ENCODE results near the gene PRKCH. TPM values are rescaled to one million over a fixed set of nuclear protein-coding genes. Genes with fewer than 3 reads are reported as not detected.
"Not testable (repeated sequence)": the region's sequence is repeated elsewhere in the genome, so short reads cannot be mapped to it uniquely, and the experiment has no call there.

PRKCH gene
- total RNA-seq, 2 experiments from 2014 or later, result 244 to 293 TPM

DNA sequence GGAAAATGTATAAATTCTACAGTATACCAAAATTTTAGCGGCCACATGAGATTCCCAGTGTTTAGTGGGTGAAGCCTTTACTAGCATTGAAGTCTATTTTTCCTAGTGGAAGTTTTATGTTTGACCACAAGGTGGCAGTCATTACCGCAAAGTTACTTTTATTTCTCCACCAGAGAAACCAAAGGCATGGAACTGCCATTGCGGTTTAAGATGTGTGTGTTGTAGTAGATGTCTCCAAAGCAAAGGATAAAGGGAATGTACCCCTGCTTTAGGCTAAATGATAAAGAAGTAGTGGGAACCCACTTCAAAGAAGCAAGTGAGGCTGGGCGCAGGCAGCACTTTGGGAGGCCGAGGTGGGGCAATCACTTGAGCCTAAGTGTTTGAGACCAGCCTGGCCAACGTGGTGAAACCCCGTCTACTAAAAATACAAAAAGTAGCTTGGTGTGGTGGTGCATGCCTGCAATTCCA is 140.5 kb downstream of the PRKCH start:
- Mint-ChIP-seq H3K9me3 (peaks cover 3% of the 10 kb centered on the region), H3K27me3 (no peaks in the 10 kb centered on the region), H3K4me3 (no peak overlapping the region), H3K4me1 (peaks cover 72% of the 10 kb centered on the region), H3K36me3 (ENCODE audit: low read depth) (peaks cover 89% of the 10 kb centered on the region), H3K27ac (peak overlapping the region; percentile 88)
- ChIA-PET CTCF (interaction anchor here (0.8 to 1.5 kb wide), 5 partner anchors 8 to 258 kb away, joined by 3 to 5 read pairs (median 3); no protein-coding TSS in a partner anchor), POLR2A (no interaction called here)
- DNase-seq, result peak; percentile 67

- peak overlapping the region; percentile 54 for H3K27ac Mint-ChIP-seq
- peaks cover 69% of the 10 kb centered on the region for H3K4me1 Mint-ChIP-seq
- no peak for DNase-seq
- ChIA-PET CTCF (no interaction called here), POLR2A (no interaction called here)
- H3K4me3 Mint-ChIP-seq, result no peak overlapping the region
- no peaks in the 10 kb centered on the region for H3K27me3 Mint-ChIP-seq
- peaks cover 87% of the 10 kb centered on the region for H3K36me3 Mint-ChIP-seq (ENCODE audit: low read depth)
- H3K9me3 Mint-ChIP-seq, result peaks cover 3% of the 10 kb centered on the region
Observed at GRCh38 chr14:61462566-61463193, 141.3 kb downstream of the PRKCH start.

DNA sequence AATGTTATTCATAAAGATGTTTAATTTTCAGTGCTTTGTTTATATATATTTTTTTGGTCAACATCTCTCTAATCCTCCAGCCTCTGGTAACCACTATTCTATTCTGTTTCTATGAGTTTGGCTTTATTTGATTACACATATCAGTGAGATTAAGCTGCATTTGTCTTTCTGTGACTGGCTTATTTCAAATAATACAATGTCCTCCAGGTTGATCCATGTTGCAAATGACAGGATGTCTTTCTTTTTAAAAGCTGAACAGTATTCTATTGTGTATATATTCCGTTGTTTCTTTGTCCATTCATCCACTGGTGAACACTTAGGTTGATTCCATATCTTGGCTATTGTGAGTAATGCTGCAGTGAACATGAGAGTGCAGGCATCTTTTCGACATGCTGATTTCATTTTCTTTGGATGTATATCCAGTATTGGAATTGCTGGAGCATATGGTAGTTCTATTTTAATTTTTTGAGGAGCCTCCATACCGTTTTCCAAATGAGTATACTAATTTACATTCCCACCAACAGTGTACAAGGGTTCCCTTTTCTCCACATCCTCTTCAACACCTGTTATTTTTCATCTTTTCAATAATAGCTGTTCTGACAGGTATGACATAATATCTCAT is 142.4 kb downstream of the PRKCH start:
- CTCF ChIA-PET, result no interaction called here

DNA sequence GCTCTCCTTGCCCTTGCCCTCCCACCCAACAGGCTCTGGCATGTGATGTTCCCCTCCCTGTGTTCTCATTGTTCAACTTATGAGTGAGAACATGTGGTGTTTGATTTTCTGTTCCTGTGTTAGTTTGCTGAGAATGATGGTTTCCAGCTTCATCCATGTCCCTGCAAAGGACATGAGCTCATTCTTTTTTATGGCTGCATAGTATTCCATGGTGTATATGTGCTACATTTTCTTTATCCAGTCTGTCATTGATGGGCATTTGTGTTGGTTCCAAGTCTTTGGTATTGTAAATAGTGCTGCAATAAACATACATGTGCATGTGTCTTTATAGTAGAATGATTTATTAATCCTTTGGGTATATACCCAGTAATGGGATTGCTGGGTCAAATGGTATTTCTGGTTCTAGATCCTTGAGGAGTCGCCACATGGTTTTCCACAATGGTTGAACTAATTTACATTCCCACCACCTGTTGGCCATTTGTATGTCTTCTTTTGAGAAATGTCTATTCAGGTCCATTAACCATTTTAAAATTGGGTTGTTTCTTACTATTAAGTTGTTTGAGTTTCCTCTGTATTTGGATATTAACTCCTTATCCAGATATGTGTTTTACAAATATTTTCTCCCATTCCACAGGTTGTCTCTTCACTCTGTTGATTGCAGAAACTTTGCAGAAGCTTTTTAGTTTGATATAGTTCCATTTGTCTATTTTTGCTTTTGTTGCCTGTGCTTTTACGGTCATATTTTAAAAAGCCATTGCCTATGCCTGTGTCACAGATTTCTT is 143.4 kb downstream of the PRKCH start:
- H3K9me3 Mint-ChIP-seq, H3K27me3 Mint-ChIP-seq, POLR2A ChIA-PET, H3K4me3 Mint-ChIP-seq, DNase-seq, H3K27ac Mint-ChIP-seq: not testable (repeated sequence)
- peaks cover 75% of the 10 kb centered on the region for H3K4me1 Mint-ChIP-seq
- H3K36me3 Mint-ChIP-seq (ENCODE audit: low read depth), result peaks cover 85% of the 10 kb centered on the region
- CTCF ChIA-PET, result interaction anchor here (1.4 kb wide), 1 partner anchor 10 kb away, joined by 3 read pairs; no protein-coding TSS in a partner anchor

More for the DNA sequence above, 142.4 kb downstream of the PRKCH start:
- H3K4me1 Mint-ChIP-seq, result peaks cover 70% of the 10 kb centered on the region
- POLR2A ChIA-PET, result no interaction called here
- DNase-seq, result no peak
- no peak overlapping the region for H3K4me3 Mint-ChIP-seq
- H3K36me3 Mint-ChIP-seq (ENCODE audit: low read depth), result peaks cover 87% of the 10 kb centered on the region
- no peaks in the 10 kb centered on the region for H3K27me3 Mint-ChIP-seq
- no peak overlapping the region for H3K27ac Mint-ChIP-seq
- peaks cover 3% of the 10 kb centered on the region for H3K9me3 Mint-ChIP-seq

DNA sequence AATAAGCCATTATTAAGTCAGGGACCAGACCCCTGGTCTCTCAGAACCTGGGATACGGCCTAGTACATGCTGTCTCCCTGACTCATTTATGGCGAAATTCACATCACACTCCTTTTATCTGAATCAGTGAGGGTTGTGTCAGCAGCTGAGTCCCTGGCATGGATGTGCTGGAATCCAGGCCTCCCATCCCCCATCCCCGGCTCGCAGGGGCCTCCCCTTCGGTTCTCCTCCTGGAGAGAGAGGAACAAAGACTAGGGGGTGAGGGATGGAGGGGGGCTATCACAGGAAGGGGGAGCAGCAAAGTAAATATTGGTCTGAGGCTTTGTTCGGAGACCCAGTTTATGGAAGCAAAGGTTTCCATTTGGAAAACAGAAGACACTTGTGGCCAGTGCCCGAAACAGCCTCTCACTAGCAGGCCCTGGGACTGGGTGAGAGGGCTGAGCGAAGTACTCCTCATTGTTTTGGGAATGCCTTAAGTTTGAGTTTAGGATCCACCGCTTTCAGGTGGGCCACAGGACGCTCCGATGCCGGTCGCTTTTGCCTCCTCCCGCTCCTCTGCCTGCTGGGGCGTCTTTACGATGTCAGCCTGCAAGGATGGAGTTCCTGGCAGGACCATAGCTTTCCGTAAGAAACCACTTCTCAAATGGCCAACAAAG is 145.0 kb downstream of the PRKCH start:
- Mint-ChIP-seq H3K4me3 (no peak overlapping the region), H3K4me1 (peaks cover 78% of the 10 kb centered on the region), H3K27ac (no peak overlapping the region), H3K9me3 (peaks cover 3% of the 10 kb centered on the region), H3K36me3 (ENCODE audit: low read depth) (peaks cover 89% of the 10 kb centered on the region), H3K27me3 (no peaks in the 10 kb centered on the region)
- DNase-seq, result no peak
- CTCF ChIA-PET, result interaction anchor here (1.4 kb wide), 1 partner anchor 9 kb away, joined by 3 read pairs; no protein-coding TSS in a partner anchor
- POLR2A ChIA-PET, result no interaction called here

DNA sequence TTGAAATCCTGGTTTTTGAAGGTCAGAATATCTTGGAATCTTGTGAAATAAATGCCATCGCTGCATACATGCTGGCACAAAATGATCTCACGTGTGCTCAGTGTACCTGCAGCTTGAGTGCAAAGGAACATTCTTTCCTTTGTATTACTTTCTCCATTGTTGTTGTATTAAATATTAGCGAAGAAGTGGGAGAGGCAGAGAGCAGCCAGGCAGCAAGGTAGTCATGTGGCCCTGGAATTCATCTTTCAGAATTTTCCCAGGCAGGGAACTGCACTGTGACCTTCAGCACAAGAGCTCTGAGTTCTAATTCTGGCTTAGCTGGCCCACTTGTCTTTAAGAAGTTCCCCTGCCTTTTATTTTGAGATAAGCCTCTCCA is 145.5 kb downstream of the PRKCH start:
- CTCF ChIA-PET, result interaction anchor here (0.5 kb wide), 1 partner anchor 180 kb away, joined by 4 read pairs; no protein-coding TSS in a partner anchor
- peaks cover 85% of the 10 kb centered on the region for H3K36me3 Mint-ChIP-seq (ENCODE audit: low read depth)
- no peak for DNase-seq
- H3K9me3 Mint-ChIP-seq, result peaks cover 3% of the 10 kb centered on the region
- no peak overlapping the region for H3K27ac Mint-ChIP-seq
- POLR2A ChIA-PET, result no interaction called here
- H3K4me3 Mint-ChIP-seq, result no peak overlapping the region
- peaks cover 78% of the 10 kb centered on the region for H3K4me1 Mint-ChIP-seq
- no peaks in the 10 kb centered on the region for H3K27me3 Mint-ChIP-seq

GRCh38 chr14:61467296-61467695 is 145.9 kb downstream of the PRKCH start:
- ChIA-PET CTCF (interaction anchor here (0.5 kb wide), 1 partner anchor 180 kb away, joined by 4 read pairs; no protein-coding TSS in a partner anchor), POLR2A (no interaction called here)
- Mint-ChIP-seq H3K36me3 (ENCODE audit: low read depth) (peaks cover 82% of the 10 kb centered on the region), H3K4me3 (no peak overlapping the region), H3K9me3 (peaks cover 3% of the 10 kb centered on the region), H3K27me3 (no peaks in the 10 kb centered on the region), H3K4me1 (peaks cover 78% of the 10 kb centered on the region), H3K27ac (peak overlapping the region; percentile 64)
- DNase-seq, result no peak

DNA sequence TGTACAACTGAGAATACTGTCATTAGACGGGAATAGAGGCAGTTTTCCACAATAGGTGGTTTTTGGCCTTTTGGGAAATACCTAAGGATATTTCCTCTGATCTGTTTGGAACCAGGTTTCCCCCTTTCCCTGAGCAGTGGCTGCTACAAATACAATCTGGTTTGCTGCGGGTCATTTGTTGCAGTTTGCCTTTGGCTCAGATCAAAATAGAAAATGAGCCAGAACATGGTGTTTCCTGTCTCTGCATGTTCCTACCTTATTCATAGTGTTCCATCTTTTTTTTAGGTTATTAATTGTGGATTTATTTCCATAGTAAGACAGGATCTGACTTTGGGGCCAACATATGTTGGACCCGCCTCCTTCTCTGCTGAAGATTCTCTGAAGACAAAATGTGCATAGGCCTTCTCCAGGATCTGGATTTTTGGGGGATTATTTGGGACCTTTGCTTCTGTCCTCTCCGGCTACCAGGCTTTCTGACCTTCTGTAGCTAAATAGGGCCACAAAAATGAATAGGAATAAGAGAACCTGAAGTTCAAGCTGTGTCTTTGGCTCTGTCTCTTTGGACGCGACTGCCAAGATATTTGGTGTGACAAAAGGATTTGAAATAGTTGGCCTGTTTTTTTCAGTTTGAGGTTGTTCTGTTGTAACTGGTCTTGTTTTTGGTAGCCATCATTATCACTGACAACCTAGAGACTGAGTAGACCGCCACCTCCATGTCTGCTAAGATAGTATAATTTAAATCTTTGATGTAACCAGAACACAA is 146.9 kb downstream of the PRKCH start:
- Mint-ChIP-seq H3K27ac (peak overlapping the region; percentile 5), H3K27me3 (no peaks in the 10 kb centered on the region), H3K36me3 (ENCODE audit: low read depth) (peaks cover 79% of the 10 kb centered on the region), H3K4me1 (peaks cover 80% of the 10 kb centered on the region), H3K9me3 (peaks cover 3% of the 10 kb centered on the region), H3K4me3 (no peak overlapping the region)
- CTCF ChIA-PET, result no interaction called here
- no peak for DNase-seq
- POLR2A ChIA-PET, result no interaction called here

DNA sequence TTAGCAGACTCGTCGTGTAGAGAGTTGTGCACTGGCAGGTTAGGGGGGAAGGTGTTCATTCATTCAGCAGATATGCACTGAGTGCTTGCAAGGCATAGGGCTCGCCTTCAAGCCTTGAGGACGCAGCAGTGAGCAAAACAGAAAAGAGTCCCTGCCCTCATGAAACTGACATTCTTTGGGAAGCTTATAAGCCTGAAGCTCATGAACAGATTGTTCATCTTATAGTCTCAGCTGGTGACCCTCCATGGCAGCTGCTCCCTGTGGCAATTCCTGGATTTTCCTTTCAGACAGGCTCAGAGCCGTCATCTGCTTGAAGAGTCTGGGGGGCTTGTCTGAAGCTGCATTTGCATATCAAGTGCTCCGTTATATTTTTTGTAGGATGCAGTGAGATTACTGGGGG is 148.4 kb downstream of the PRKCH start:
- DNase-seq, result no peak
- ChIA-PET POLR2A (interaction anchor here (0.6 kb wide), 1 partner anchor 280 kb away, joined by 4 read pairs; no protein-coding TSS in a partner anchor), CTCF (interaction anchor here (0.5 to 1.8 kb wide), 7 partner anchors 9 to 368 kb away, joined by 3 to 5 read pairs (median 3); no protein-coding TSS in a partner anchor)
- H3K27ac Mint-ChIP-seq, result no peak overlapping the region
- no peak overlapping the region for H3K4me3 Mint-ChIP-seq
- no peaks in the 10 kb centered on the region for H3K27me3 Mint-ChIP-seq
- H3K9me3 Mint-ChIP-seq, result no peaks in the 10 kb centered on the region
- H3K36me3 Mint-ChIP-seq (ENCODE audit: low read depth), result peaks cover 74% of the 10 kb centered on the region
- peaks cover 82% of the 10 kb centered on the region for H3K4me1 Mint-ChIP-seq

DNA sequence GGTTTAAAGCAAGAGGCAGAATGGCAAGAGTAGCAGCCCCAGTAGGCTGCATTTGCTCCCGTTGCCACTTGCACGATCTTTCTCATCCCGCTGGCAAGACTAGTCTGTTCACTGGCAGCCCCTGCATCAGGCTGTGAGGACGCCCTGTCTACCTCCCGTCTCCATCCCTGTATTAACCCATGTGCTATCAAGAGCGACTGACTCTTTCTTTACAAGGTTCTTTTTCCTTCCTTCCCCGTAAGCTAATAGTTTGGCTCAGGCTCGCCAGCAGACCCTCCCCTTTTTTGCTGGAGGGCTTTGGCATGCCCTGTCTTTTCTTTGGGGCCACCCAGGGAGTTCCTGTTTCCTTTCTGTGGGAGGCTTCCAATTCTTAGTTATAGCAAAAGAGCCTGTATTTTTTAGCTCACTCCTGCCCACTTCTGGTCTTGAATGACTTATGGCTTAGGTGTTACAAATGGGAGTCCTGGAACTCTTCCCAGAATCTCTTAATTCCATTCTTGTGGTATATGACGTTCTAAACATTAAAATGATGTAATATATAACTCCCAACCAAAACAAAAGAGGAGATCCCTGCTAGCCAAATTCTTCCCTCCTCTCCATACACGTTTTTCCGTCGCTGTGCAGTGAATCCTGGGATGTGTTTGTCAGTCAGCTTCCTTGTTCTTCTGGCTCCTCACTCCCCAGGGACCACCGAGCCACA is 149.0 kb downstream of the PRKCH start:
- Mint-ChIP-seq H3K36me3 (ENCODE audit: low read depth) (peaks cover 74% of the 10 kb centered on the region), H3K27ac (peak overlapping the region; percentile 90), H3K27me3 (no peaks in the 10 kb centered on the region), H3K9me3 (no peaks in the 10 kb centered on the region), H3K4me3 (peak overlapping the region; percentile 78), H3K4me1 (peaks cover 83% of the 10 kb centered on the region)
- no peak for DNase-seq
- ChIA-PET POLR2A (interaction anchor here (0.6 kb wide), 1 partner anchor 139 kb away, joined by 5 read pairs; no protein-coding TSS in a partner anchor), CTCF (interaction anchor here (0.8 to 1.8 kb wide), 5 partner anchors 9 to 367 kb away, joined by 3 to 6 read pairs (median 3); no protein-coding TSS in a partner anchor)

- Mint-ChIP-seq H3K36me3 (ENCODE audit: low read depth) (peaks cover 70% of the 10 kb centered on the region), H3K4me1 (peaks cover 84% of the 10 kb centered on the region), H3K4me3 (peak overlapping the region; percentile 78), H3K27ac (peak overlapping the region; percentile 90), H3K27me3 (no peaks in the 10 kb centered on the region), H3K9me3 (no peaks in the 10 kb centered on the region)
- ChIA-PET CTCF (interaction anchor here (0.8 to 1.8 kb wide), 5 partner anchors 13 to 367 kb away, joined by 3 to 6 read pairs (median 4); no protein-coding TSS in a partner anchor), POLR2A (interaction anchor here (0.6 kb wide), 1 partner anchor 140 kb away, joined by 5 read pairs; no protein-coding TSS in a partner anchor)
- DNase-seq, result no peak
Observed at GRCh38 chr14:61470961-61471293, 149.5 kb downstream of the PRKCH start.
